ENCODE measurements around the gene CNPY4. TPM values are rescaled to one million over a fixed set of nuclear protein-coding genes. Genes with fewer than 3 reads are reported as not detected.

Gene CNPY4
- total and polyA plus RNA-seq, 12 donors: 14.0 to 46.5 (median 24.2) TPM

DNA sequence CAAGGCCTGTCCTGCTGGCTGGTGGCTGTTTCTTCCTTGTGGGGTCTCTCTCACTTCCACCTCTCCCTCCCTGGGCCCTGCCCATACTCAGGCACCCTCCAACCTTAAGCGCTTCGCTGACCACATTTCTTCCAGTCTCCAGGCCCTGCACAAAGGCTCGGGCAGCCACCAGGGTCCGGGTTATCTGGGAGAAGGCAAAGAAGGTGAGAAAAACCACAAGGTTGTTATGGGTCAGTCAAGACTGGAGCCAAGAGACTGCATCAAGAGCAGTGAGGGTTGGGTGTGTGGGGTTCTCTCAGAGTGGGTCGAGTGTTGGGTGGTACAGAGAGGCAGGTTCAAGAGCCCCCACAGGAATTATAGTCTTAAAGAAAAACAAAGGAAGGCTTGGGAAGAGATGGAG lies 55.1 kb downstream of the CNPY4 start:
- no peak for TF ChIP-seq POLR2A (IDR thresholded peaks at IDR 0.05)
- TF ChIP-seq, protein P1, sequence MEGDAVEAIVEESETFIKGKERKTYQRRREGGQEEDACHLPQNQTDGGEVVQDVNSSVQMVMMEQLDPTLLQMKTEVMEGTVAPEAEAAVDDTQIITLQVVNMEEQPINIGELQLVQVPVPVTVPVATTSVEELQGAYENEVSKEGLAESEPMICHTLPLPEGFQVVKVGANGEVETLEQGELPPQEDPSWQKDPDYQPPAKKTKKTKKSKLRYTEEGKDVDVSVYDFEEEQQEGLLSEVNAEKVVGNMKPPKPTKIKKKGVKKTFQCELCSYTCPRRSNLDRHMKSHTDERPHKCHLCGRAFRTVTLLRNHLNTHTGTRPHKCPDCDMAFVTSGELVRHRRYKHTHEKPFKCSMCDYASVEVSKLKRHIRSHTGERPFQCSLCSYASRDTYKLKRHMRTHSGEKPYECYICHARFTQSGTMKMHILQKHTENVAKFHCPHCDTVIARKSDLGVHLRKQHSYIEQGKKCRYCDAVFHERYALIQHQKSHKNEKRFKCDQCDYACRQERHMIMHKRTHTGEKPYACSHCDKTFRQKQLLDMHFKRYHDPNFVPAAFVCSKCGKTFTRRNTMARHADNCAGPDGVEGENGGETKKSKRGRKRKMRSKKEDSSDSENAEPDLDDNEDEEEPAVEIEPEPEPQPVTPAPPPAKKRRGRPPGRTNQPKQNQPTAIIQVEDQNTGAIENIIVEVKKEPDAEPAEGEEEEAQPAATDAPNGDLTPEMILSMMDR (IDR thresholded peaks at IDR 0.05): no peak
- Histone ChIP-seq H3K36me3 (replicated peaks in 1 of 2) (no peaks in the 10 kb centered on the region), H3K4me3 (no peak overlapping the region), H3K27ac (no peak overlapping the region), H3K9me3 (replicated peaks in 1 of 3) (no peaks in the 10 kb centered on the region), H3K4me1 (replicated peaks in 1 of 2) (peaks cover 0 to 12% of the 10 kb centered on the region in 2 donors), H3K27me3 (peaks cover 10% of the 10 kb centered on the region)
- intact Hi-C loops (cut with DNase I): no loop called here
- no peak for DNase-seq
- 86 to 98% (median 95%) methylated on average over 5 of the region's 5 CpGs for WGBS, 4 donors

MicroRNAs within 50 kb of the gene (microRNA counts, 767-probe panel; counts per million panel counts)
- microRNA hsa-miR-106b-5p: 4,722 to 5,838 counts per million in 2 donors
- microRNA hsa-miR-25-3p: 5,707 to 6,499 counts per million in 2 donors
- microRNA hsa-miR-93-5p: 5,237 to 5,797 counts per million in 2 donors

Small RNAs within 50 kb of the gene (microRNA-seq; reads per million reads assigned to microRNA genes)
- 394 to 2,284 (median 813) reads per million in 3 donors for gene MIR106B
- gene MIR25: 236 to 365 (median 254) reads per million in 3 donors
- gene MIR4658: 0.45 to 0.76 (median 0.57) reads per million in 3 donors
- 1,296 to 2,263 (median 1,648) reads per million in 3 donors for gene MIR93

Small RNAs within 50 kb of the gene (small RNA-seq; reads per million reads assigned to genes)
- gene MIR106B (15.3 to 24.4 reads per million in 2 donors), gene MIR25 (510 to 673 reads per million in 2 donors), gene MIR93 (40.6 to 60.3 reads per million in 2 donors)

Other genes starting within 250 kb of the CNPY4 start
- under 1 TPM in 2 of 9 donors, not detected in 7; 0.11 to 0.28 TPM for gene OR2AE1, start 242.6 kb upstream of the CNPY4 start, total RNA-seq
- not detected for gene OR2AE1, start 242.6 kb upstream of the CNPY4 start, polyA plus RNA-seq
- 10 to 100 TPM; 30.7 to 57.0 (median 37.5) TPM for gene TRIM4, start 200.1 kb upstream of the CNPY4 start, total RNA-seq
- 10 to 100 TPM; 17.2 to 52.9 (median 19.5) TPM for gene TRIM4, start 200.1 kb upstream of the CNPY4 start, polyA plus RNA-seq
- gene GJC3, start 190.0 kb upstream of the CNPY4 start, total RNA-seq: under 1 TPM in 1 of 9 donors, not detected in 8; 0.11 TPM
- gene GJC3, start 190.0 kb upstream of the CNPY4 start, polyA plus RNA-seq: under 1 TPM; 0.27 to 0.40 (median 0.34) TPM
- gene AZGP1, start 143.6 kb upstream of the CNPY4 start, total RNA-seq: 1 to 10 TPM in 5 of 9 donors, under 1 TPM in 2, not detected in 2; 0.50 to 3.1 (median 1.8) TPM
- gene AZGP1, start 143.6 kb upstream of the CNPY4 start, polyA plus RNA-seq: 10 to 100 TPM in 1 of 3 donors, 1 to 10 TPM in 1, under 1 TPM in 1; 0.88 to 29.7 (median 3.9) TPM
- 100 to 1,000 TPM in 2 of 9 donors, 10 to 100 TPM in 7; 35.2 to 134 (median 57.8) TPM for gene ZKSCAN1, start 104.0 kb upstream of the CNPY4 start, total RNA-seq
- gene ZKSCAN1, start 104.0 kb upstream of the CNPY4 start, polyA plus RNA-seq: 10 to 100 TPM; 20.3 to 46.6 (median 38.7) TPM
- 10 to 100 TPM in 8 of 9 donors, 1 to 10 TPM in 1; 10.0 to 22.7 (median 14.7) TPM for gene ZSCAN21, start 69.9 kb upstream of the CNPY4 start, total RNA-seq
- gene ZSCAN21, start 69.9 kb upstream of the CNPY4 start, polyA plus RNA-seq: 10 to 100 TPM; 11.2 to 14.9 (median 12.5) TPM
- gene ZNF3, start 37.9 kb upstream of the CNPY4 start, total RNA-seq: 10 to 100 TPM; 13.2 to 47.3 (median 22.2) TPM
- 10 to 100 TPM; 17.4 to 25.5 (median 23.2) TPM for gene ZNF3, start 37.9 kb upstream of the CNPY4 start, polyA plus RNA-seq
- 100 to 1,000 TPM in 5 of 9 donors, 10 to 100 TPM in 4; 25.5 to 130 (median 101) TPM for gene COPS6, start 30.7 kb upstream of the CNPY4 start, total RNA-seq
- 100 to 1,000 TPM; 135 to 194 (median 187) TPM for gene COPS6, start 30.7 kb upstream of the CNPY4 start, polyA plus RNA-seq
- 10 to 100 TPM; 13.6 to 51.0 (median 28.3) TPM for gene MCM7, start 18.2 kb upstream of the CNPY4 start, total RNA-seq
- gene MCM7, start 18.2 kb upstream of the CNPY4 start, polyA plus RNA-seq: 10 to 100 TPM; 12.2 to 72.3 (median 52.4) TPM
- 10 to 100 TPM in 7 of 9 donors, 1 to 10 TPM in 2; 9.6 to 24.0 (median 15.9) TPM for gene AP4M1, start 18.0 kb upstream of the CNPY4 start, total RNA-seq
- 10 to 100 TPM in 2 of 3 donors, 1 to 10 TPM in 1; 9.6 to 30.1 (median 23.5) TPM for gene AP4M1, start 18.0 kb upstream of the CNPY4 start, polyA plus RNA-seq
- gene TAF6, start 276 bp upstream of the CNPY4 start, total RNA-seq: 100 to 1,000 TPM in 1 of 9 donors, 10 to 100 TPM in 8; 16.0 to 141 (median 70.7) TPM
- 10 to 100 TPM; 41.3 to 69.4 (median 67.9) TPM for gene TAF6, start 276 bp upstream of the CNPY4 start, polyA plus RNA-seq
- 1 to 10 TPM; 1.5 to 7.0 (median 3.5) TPM for gene MBLAC1, start 7.3 kb downstream of the CNPY4 start, total RNA-seq
- 1 to 10 TPM in 2 of 3 donors, under 1 TPM in 1; 0.38 to 4.2 (median 2.7) TPM for gene MBLAC1, start 7.3 kb downstream of the CNPY4 start, polyA plus RNA-seq
- gene LAMTOR4, start 29.3 kb downstream of the CNPY4 start, total RNA-seq: 100 to 1,000 TPM; 104 to 266 (median 151) TPM
- gene LAMTOR4, start 29.3 kb downstream of the CNPY4 start, polyA plus RNA-seq: 100 to 1,000 TPM in 2 of 3 donors, 10 to 100 TPM in 1; 33.1 to 224 (median 193) TPM
- 10 to 100 TPM in 7 of 9 donors, 1 to 10 TPM in 2; 4.3 to 23.7 (median 16.9) TPM for gene TRAPPC14, start 39.1 kb downstream of the CNPY4 start, total RNA-seq
- gene TRAPPC14, start 39.1 kb downstream of the CNPY4 start, polyA plus RNA-seq: 10 to 100 TPM; 10.2 to 57.7 (median 47.5) TPM
- gene GAL3ST4, start 49.0 kb downstream of the CNPY4 start, total RNA-seq: 10 to 100 TPM in 2 of 9 donors, 1 to 10 TPM in 6, under 1 TPM in 1; 0.78 to 14.3 (median 8.0) TPM
- 1 to 10 TPM; 3.4 to 4.0 (median 3.5) TPM for gene GAL3ST4, start 49.0 kb downstream of the CNPY4 start, polyA plus RNA-seq
- gene GPC2, start 57.7 kb downstream of the CNPY4 start, total RNA-seq: 1 to 10 TPM in 5 of 9 donors, under 1 TPM in 4; 0.35 to 4.3 (median 1.1) TPM
- 1 to 10 TPM in 2 of 3 donors, under 1 TPM in 1; 0.05 to 1.2 (median 1.1) TPM for gene GPC2, start 57.7 kb downstream of the CNPY4 start, polyA plus RNA-seq
- gene STAG3, start 58.3 kb downstream of the CNPY4 start, total RNA-seq: 1 to 10 TPM in 4 of 9 donors, under 1 TPM in 5; 0.26 to 3.1 (median 0.95) TPM
- gene STAG3, start 58.3 kb downstream of the CNPY4 start, polyA plus RNA-seq: 1 to 10 TPM in 2 of 3 donors, under 1 TPM in 1; 0.77 to 3.3 (median 2.1) TPM
- 1 to 10 TPM in 3 of 9 donors, under 1 TPM in 5, not detected in 1; 0.21 to 1.8 (median 0.56) TPM for gene PVRIG, start 100.3 kb downstream of the CNPY4 start, total RNA-seq
- gene PVRIG, start 100.3 kb downstream of the CNPY4 start, polyA plus RNA-seq: under 1 TPM in 2 of 3 donors, not detected in 1; 0.34 to 0.56 TPM
- not detected for gene SPDYE3, start 188.1 kb downstream of the CNPY4 start, total RNA-seq
- gene SPDYE3, start 188.1 kb downstream of the CNPY4 start, polyA plus RNA-seq: under 1 TPM in 1 of 3 donors, not detected in 2; 0.16 TPM
- gene PILRB, start 238.5 kb downstream of the CNPY4 start, total RNA-seq: 100 to 1,000 TPM in 1 of 9 donors, 10 to 100 TPM in 7, 1 to 10 TPM in 1; 8.7 to 115 (median 28.1) TPM
- gene PILRB, start 238.5 kb downstream of the CNPY4 start, polyA plus RNA-seq: 100 to 1,000 TPM in 2 of 3 donors, 10 to 100 TPM in 1; 10.4 to 403 (median 296) TPM